Measurements from ENCODE around the gene COPE. TPM values are rescaled to one million over a fixed set of nuclear protein-coding genes. Genes with fewer than 3 reads are reported as not detected.
A peak's percentile ranks its signal among the peaks of the same experiment; 100 is the strongest.
"Not testable (repeated sequence)": the region's sequence is repeated elsewhere in the genome, so short reads cannot be mapped to it uniquely, and the experiment has no call there.

The COPE gene
- total RNA-seq, 1 experiment from 2014 or later, result 470 TPM

- no peak for DNase-seq (ENCODE audit: low read depth)
Observed at GRCh38 chr19:18908917-18909619, 10.1 kb downstream of the COPE start.

GRCh38 chr19:18906605-18907519 is 12.3 kb downstream of the COPE start:
- peak; percentile 2 for DNase-seq (ENCODE audit: low read depth)

DNA sequence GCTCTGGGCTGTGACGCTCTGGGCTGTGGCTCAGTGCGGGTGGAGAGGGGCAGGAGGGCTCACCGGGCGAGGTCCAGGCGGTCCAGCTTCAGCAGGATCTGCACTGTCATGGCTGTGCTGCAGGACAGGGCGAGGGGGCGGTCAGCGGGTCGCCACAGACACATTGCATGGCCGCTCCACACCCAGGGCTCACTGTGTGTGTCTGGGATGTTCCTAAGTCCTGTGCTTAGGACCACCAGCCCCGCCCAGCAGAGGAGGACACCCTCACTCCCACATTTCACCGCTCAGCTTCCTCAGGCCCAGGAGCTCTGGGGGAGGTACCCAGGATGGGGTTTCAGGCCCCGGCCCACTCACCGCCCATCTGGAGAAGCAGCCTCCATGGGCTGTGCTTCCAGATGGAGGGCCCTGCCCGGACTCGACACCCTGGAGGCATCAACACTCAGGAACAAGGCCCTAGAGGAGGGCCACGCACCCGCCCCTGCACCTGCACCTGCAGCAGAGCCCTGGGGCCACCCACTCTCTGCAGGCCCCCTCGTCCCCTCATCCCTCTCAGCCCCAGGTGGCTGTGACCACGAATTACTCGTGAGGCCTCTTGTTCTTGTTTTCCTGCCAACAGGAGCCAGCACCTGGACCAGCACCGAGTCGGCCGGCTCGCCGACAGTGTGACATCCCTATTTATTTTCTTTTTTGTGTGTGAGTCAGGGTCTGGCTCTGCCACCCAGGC is 13.5 kb downstream of the COPE start:
- peak; percentile 5 for DNase-seq (ENCODE audit: low read depth)

DNA sequence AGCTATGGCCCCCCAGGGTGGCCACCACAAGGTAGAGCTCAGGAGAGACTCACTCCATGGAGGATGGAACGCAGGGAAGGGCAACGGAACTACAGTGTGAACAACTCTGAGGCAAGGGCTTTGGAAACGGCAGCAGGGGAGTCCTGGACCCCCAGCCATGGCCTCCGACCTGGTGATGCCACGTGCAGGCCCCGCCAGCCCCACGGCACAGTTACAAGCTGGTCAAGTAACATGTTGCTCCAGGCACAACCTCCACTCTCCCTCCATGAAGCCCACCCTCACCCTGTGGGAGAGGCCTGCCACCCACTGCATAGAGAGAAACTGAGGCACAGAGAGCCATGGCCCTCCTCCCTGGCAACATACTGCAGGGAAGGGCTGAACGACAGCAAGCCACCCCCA is 14.1 kb downstream of the COPE start:
- no peak for DNase-seq (ENCODE audit: low read depth)

DNA sequence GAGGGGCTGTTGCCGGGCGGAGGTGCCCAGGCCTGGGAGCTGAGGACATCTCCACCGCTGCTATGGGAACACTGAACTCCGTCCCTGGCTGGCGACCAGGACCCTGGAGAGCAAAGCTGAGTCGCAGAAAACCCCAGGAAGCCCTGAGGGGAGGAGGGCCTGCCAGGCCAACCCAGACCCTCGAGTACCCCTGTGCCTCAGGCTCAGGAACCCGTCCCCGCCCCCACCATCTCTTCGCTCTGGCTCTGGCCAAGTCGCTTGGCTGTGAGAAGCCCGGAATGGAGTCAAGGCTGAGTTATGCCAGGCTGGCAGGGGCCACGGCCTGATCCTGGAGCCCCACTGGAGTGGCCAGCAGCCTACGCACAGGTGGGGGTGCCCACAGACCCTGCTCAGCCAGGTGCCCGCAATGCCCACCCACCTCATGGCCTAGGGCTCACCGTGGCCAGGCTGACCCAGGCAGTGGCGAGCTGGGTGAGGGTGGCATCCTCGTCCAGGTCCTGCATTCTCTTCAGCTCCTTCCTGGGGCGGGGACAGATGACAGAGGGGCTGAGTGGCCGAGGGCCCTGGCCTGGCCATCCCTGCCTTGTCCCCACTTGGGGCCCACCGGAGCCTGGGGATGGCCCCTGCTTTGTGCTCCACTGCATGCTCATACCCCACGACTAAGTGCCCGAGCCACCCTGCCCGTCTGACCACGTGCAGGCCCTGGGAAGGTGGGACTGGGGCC is 14.7 kb downstream of the COPE start:
- DNase-seq (ENCODE audit: low read depth), result peak; percentile 2

GRCh38 chr19:18903156-18904037 is 15.8 kb downstream of the COPE start:
- DNase-seq (ENCODE audit: low read depth), result peak; percentile 3

- DNase-seq (ENCODE audit: low read depth), result not testable (repeated sequence)
Observed at GRCh38 chr19:18902519-18902918, 16.7 kb downstream of the COPE start.

DNA sequence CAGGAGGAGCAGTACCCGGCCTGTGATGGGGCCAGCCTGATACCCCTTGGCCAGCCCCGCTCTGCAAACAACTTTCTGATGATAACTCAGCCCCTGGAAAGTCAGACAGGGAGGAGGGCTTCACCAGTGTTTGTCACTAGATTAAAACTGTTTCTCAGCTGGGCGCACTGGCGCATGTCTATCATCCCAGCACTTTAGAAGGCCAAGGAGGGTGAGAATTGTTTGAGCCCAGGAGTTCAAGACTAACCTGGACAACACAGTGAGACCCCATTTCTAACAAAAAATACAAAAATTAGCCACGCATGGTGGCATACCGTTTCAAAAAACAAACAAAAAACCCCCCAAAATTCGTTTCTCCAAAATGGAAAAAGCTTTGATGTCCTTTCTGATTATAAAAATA is 17.7 kb downstream of the COPE start:
- no peak for DNase-seq (ENCODE audit: low read depth)

- peak; percentile 2 for DNase-seq (ENCODE audit: low read depth)
Observed at GRCh38 chr19:18900700-18901481, 18.3 kb downstream of the COPE start.

GRCh38 chr19:18899624-18900560 is 19.3 kb downstream of the COPE start:
- DNase-seq (ENCODE audit: low read depth), result peak; percentile 4

- no peak for DNase-seq (ENCODE audit: low read depth)
Observed at GRCh38 chr19:18898607-18899408, 20.4 kb downstream of the COPE start.

DNA sequence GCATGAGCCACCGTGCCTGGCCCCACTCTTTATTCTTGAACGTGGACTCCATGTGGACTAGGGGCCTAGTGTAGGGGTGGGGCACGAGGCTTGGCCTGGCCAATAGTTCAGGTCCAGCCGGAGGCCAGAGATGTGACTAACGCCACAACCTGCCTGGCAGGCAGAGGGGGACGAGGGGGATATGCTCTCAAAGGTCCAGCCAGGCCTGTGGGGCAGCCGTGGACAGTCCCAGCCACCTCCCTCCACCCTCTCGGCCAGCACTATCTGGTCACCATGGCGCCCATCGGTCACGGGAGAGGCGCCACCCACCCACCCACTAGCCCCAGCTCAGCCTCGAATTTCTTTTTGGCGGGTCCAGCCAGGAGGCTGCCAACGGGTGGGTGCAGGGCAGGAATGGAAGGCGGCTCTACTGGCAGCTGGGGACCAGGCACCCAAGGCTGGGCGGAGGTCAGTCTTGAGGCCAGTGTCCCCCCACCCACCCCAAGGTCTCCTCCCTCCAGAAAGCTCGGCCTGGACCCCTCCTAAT is 21.0 kb downstream of the COPE start:
- DNase-seq (ENCODE audit: low read depth), result no peak

GRCh38 chr19:18897094-18898029 is 21.8 kb downstream of the COPE start:
- DNase-seq (ENCODE audit: low read depth), result no peak

DNA sequence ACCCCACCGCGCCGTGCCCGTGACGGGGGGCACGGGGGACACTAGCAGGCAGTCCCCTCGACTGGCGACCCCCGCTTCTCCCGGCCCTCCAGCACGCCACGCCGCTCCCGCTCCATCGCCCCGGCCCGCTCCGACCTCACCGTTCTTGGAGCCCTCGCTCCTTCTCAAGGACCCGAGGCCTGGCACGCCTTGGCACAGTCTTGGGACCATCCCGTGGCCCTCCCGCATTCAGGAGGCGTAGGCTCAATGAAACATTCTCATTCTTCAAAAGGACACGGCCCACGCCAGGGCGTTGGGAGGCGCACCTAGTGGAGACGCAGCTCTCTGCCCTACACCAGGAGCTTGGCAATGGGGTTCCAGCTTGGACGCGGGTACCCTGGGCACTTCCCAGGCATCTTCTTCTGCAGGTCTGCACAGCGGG is 22.8 kb downstream of the COPE start:
- peak; percentile 40 for DNase-seq (ENCODE audit: low read depth)

- no peak for DNase-seq (ENCODE audit: low read depth)
Observed at GRCh38 chr19:18895824-18896341, 23.3 kb downstream of the COPE start, which contains the start of gene CERS1. Gene CERS1, minus strand, starts transcription at chr19:18896158. Its CDS starts 86 bp downstream, at chr19:18896072.
